OCI-LY1 (cell line): ENCODE results near the gene MAPK12.

Experiments used
- H2AFZ ChIP-seq: fragments of 200-600 bp; sonication (generic), shearing (Covaris generic); 2 replicates; pipeline ENCODE4 v1.6.0; 2014; ENCODE audit warnings: antibody characterized with exemption, mild to moderate bottlenecking, low read length
- H3F3A ChIP-seq: fragments of 200-600 bp; sonication (generic), shearing (Covaris generic); 2 replicates; pipeline ENCODE4 v1.6.0; 2014; ENCODE audit warnings: mild to moderate bottlenecking, antibody characterized with exemption, low read length, moderate library complexity; ENCODE audit not compliant: insufficient read depth
- H3K27ac ChIP-seq: fragments of 200-600 bp; sonication (generic); 2 replicates; pipeline ENCODE4 v1.5.1; 2014; ENCODE audit warnings: low read length, mixed run types, mild to moderate bottlenecking, low read depth; ENCODE audit not compliant: poor library complexity, severe bottlenecking
- H3K27me3 ChIP-seq: fragments of 200-600 bp; sonication (generic); 2 replicates; pipeline ENCODE4 v1.6.0; 2014; ENCODE audit warnings: antibody characterized with exemption, mild to moderate bottlenecking, low read length, moderate library complexity; ENCODE audit not compliant: insufficient read depth
- H3K36me3 ChIP-seq: fragments of 200-600 bp; sonication (generic); 2 replicates; pipeline ENCODE4 v1.6.1; 2014; ENCODE audit warnings: mild to moderate bottlenecking, antibody characterized with exemption, low read length, moderate library complexity, mixed read lengths; ENCODE audit not compliant: insufficient read depth
- H3K4me1 ChIP-seq: fragments of 200-600 bp; sonication (generic); 2 replicates; pipeline ENCODE4 v1.5.1; 2014; ENCODE audit warnings: mild to moderate bottlenecking, low read length, moderate library complexity; ENCODE audit not compliant: insufficient read depth, severe bottlenecking
- H3K4me2 ChIP-seq: fragments of 200-600 bp; sonication (generic), shearing (Covaris generic); 2 replicates; pipeline ENCODE4 v1.6.1; 2014; ENCODE audit warnings: low read length
- H3K4me3 ChIP-seq: fragments of 200-600 bp; sonication (generic); 2 replicates; pipeline ENCODE4 v1.5.1; 2014; ENCODE audit warnings: low read length, low read depth, mild to moderate bottlenecking, mixed read lengths; ENCODE audit not compliant: poor library complexity, severe bottlenecking
- H3K79me2 ChIP-seq: fragments of 200-600 bp; shearing (Covaris generic); 2 replicates; pipeline ENCODE4 v1.6.1; 2016; ENCODE audit warnings: mixed run types, low read length, mixed read lengths; ENCODE audit not compliant: insufficient read depth
- H3K9ac ChIP-seq: fragments of 200-600 bp; sonication (generic), shearing (Covaris generic); 2 replicates; pipeline ENCODE4 v1.6.1; 2014; ENCODE audit warnings: mild to moderate bottlenecking, low read length, mixed read lengths
- H3K9me2 ChIP-seq: fragments of 200-600 bp; sonication (generic), shearing (Covaris generic); 2 replicates; pipeline ENCODE4 v1.6.1; 2014; ENCODE audit warnings: low read depth, mild to moderate bottlenecking, low read length, mixed read lengths
- H3K9me3 ChIP-seq: fragments of 200-600 bp; shearing (Covaris generic); 2 replicates; pipeline ENCODE4 v1.6.1; 2014; ENCODE audit warnings: low read length, mixed read lengths
- H4K20me1 ChIP-seq: fragments of 200-600 bp; sonication (generic), shearing (Covaris generic); 2 replicates; pipeline ENCODE4 v1.6.0; 2016; ENCODE audit warnings: mild to moderate bottlenecking, low read length; ENCODE audit not compliant: insufficient read depth
- CTCF ChIP-seq: fragments of 200-600 bp; sonication (generic), shearing (Covaris generic); IDR thresholded peaks from 2 replicates; pipeline ENCODE4 v1.5.1; 2017; ENCODE audit warnings: mild to moderate bottlenecking, antibody characterized with exemption, low read length, moderate library complexity, mixed read lengths
- EZH2 ChIP-seq: fragments of 200-600 bp; sonication (generic), shearing (Covaris generic); IDR thresholded peaks from 2 replicates; pipeline ENCODE4 v1.8.0; 2017; ENCODE audit warnings: borderline replicate concordance, mixed run types, mild to moderate bottlenecking, antibody characterized with exemption, low read length, moderate library complexity, mixed read lengths

MAPK12 gene

GRCh38 chr22:50298937-50299784 is 37.7 kb upstream of the MAPK12 start:
- TF ChIP-seq CTCF (no peak), EZH2 (no peak)
- Histone ChIP-seq H3K4me1 (peaks cover 11% of the 10 kb centered on the region), H3K9me2 (no peaks in the 10 kb centered on the region), H2AFZ (no peak overlapping the region), H3K79me2 (no peaks in the 10 kb centered on the region), H3K27ac (no peak overlapping the region), H3K9ac (0 out of 2 replicates have a peak overlapping the region, but pooled peaks have one; percentile 22), H3K4me3 (peak overlapping the region; percentile 53), H3K27me3 (peaks cover 23% of the 10 kb centered on the region), H3K4me2 (peak overlapping the region; percentile 71), H3F3A (0 out of 2 replicates have a peak, but pooled peaks cover 3% of the 10 kb centered on the region), H3K9me3 (no peaks in the 10 kb centered on the region), H4K20me1 (no peaks in the 10 kb centered on the region), H3K36me3 (no peaks in the 10 kb centered on the region)

- 0 out of 2 replicates have a peak, but pooled peaks cover 3% of the 10 kb centered on the region for H3F3A ChIP-seq
- H3K27ac ChIP-seq: no peak overlapping the region
- H2AFZ ChIP-seq: no peak overlapping the region
- no peaks in the 10 kb centered on the region for H3K36me3 ChIP-seq
- no peak for TF ChIP-seq EZH2
- no peak for TF ChIP-seq CTCF
- H3K27me3 ChIP-seq: peaks cover 24% of the 10 kb centered on the region
- H3K79me2 ChIP-seq: no peaks in the 10 kb centered on the region
- peaks cover 14% of the 10 kb centered on the region for H3K4me1 ChIP-seq
- H4K20me1 ChIP-seq: no peaks in the 10 kb centered on the region
- no peaks in the 10 kb centered on the region for H3K9me3 ChIP-seq
- H3K9me2 ChIP-seq: no peaks in the 10 kb centered on the region
- H3K4me2 ChIP-seq: no peak overlapping the region
- H3K9ac ChIP-seq: no peak overlapping the region
- H3K4me3 ChIP-seq: no peak overlapping the region
Measured at GRCh38 chr22:50298266-50298637, 36.8 kb upstream of the MAPK12 start.

- Histone ChIP-seq H3K4me3 (no peak overlapping the region), H3K4me2 (no peak overlapping the region), H2AFZ (no peak overlapping the region), H3K9me2 (no peaks in the 10 kb centered on the region), H3K27me3 (peaks cover 24% of the 10 kb centered on the region), H3F3A (0 out of 2 replicates have a peak, but pooled peaks cover 3% of the 10 kb centered on the region), H4K20me1 (no peaks in the 10 kb centered on the region), H3K9ac (no peak overlapping the region), H3K79me2 (no peaks in the 10 kb centered on the region), H3K36me3 (no peaks in the 10 kb centered on the region), H3K27ac (no peak overlapping the region), H3K4me1 (peaks cover 17% of the 10 kb centered on the region), H3K9me3 (no peaks in the 10 kb centered on the region)
- TF ChIP-seq CTCF: no peak
- TF ChIP-seq EZH2: no peak
Measured at GRCh38 chr22:50297510-50298265, 36.2 kb upstream of the MAPK12 start.
